HepG2 (cell line): ENCODE measurements around the gene PTPN12. TPM values are rescaled to one million over a fixed set of nuclear protein-coding genes. Genes with fewer than 3 reads are reported as not detected.

Source experiments
- ATAC-seq: fragments of 200-7000 bp; cut with Tn5 transposase; 3 replicates; pipeline ENCODE4 v1.9.1; 2020; ENCODE audit warnings: mild to moderate bottlenecking, moderate library complexity
- BruUV-seq: library from RNA; stranded (reverse); fragments of 400-500 nt; replicated peaks from 2 replicates; lab custom pipeline; 2021; lab: Mats Ljungman, UMichigan
- CTCF ChIA-PET: fragments of 300-600 bp; formaldehyde crosslinking; extraction: SDS; loops from one replicate; lab custom pipeline; 2021; ENCODE audit warnings: low total read pairs, inconsistent platforms, low intra/inter-chr PET ratio; lab: Yijun Ruan, JAX
- POLR2A ChIA-PET: fragments of 350-600 bp; sonication (Branson Sonifier 250); formaldehyde crosslinking; loops from one replicate; lab custom pipeline; 2020; ENCODE audit warnings: antibody characterized with exemption, inconsistent platforms; lab: Yijun Ruan, JAX
- DNase-seq: peaks from one replicate; pipeline ENCODE4 v3.0.0-alpha.2; 2015; ENCODE audit warnings: low spot score
- FAIRE-seq: peaks from 3 replicates; lab custom pipeline; 2011; peaks lifted over from hg19 to GRCh38; lab: Jason Lieb, UNC
- H2AFZ ChIP-seq: one replicate; pipeline ENCODE4 v1.6.1; 2011; ENCODE audit warnings: low read length, inconsistent platforms
- H3K27ac ChIP-seq: fragments of 300-600 bp; 3 replicates; pipeline ENCODE4 v1.8.0; 2011; ENCODE audit warnings: mixed run types, mild to moderate bottlenecking, mixed read lengths, low read length, inconsistent platforms; ENCODE audit not compliant: insufficient read depth; ENCODE audit errors: extremely low read length
- H3K27me3 ChIP-seq, 2 experiments: fragments of 200-600 bp in 1 of 2; 2 replicates in 1 of 2; 3 replicates in 1 of 2; pipeline versions ENCODE4 v1.6.0 to v1.8.0; 2011; ENCODE audit warnings: low read length in 2 of 2, mild to moderate bottlenecking in 2 of 2, moderate library complexity in 2 of 2, inconsistent platforms in 1 of 2; ENCODE audit not compliant: insufficient read depth in 2 of 2, control insufficient read depth in 1 of 2
- H3K36me3 ChIP-seq, 2 experiments: fragments of 200-600 bp in 1 of 2; replicated peaks in 1 of 2; 2 replicates in 1 of 2; 3 replicates in 1 of 2; pipeline versions ENCODE4 v1.5.1 to v1.8.0; 2011; ENCODE audit warnings: low read length in 2 of 2, inconsistent platforms in 1 of 2; ENCODE audit not compliant: insufficient read depth in 2 of 2, control insufficient read depth in 1 of 2
- H3K4me1 ChIP-seq: 2 replicates; pipeline ENCODE4 v1.5.1; 2012; ENCODE audit warnings: low read length, inconsistent platforms; ENCODE audit not compliant: insufficient read depth
- H3K4me2 ChIP-seq: 2 replicates; pipeline ENCODE4 v1.6.0; 2011; ENCODE audit warnings: low read depth, low read length, inconsistent platforms
- H3K4me3 ChIP-seq, 3 experiments: fragments of 200-600 bp in 1 of 3; sonication (generic), shearing (Covaris generic) in 1 of 3; replicated peaks in 1 of 3; 2 replicates each; pipeline ENCODE4 v1.5.1; 2011 to 2016; ENCODE audit warnings: low read length in 3 of 3, inconsistent platforms in 2 of 3, low read depth in 2 of 3, mild to moderate bottlenecking in 2 of 3, control low read depth in 1 of 3, mixed read lengths in 1 of 3; ENCODE audit not compliant: insufficient read depth in 1 of 3
- H3K79me2 ChIP-seq: one replicate; pipeline ENCODE4 v1.6.1; 2011; ENCODE audit warnings: low read length, inconsistent platforms; ENCODE audit not compliant: insufficient read depth
- H3K9ac ChIP-seq: 2 replicates; pipeline ENCODE4 v1.6.0; 2011; ENCODE audit warnings: mild to moderate bottlenecking, low read depth, low read length, inconsistent platforms; ENCODE audit not compliant: insufficient read depth
- H3K9me3 ChIP-seq: 2 replicates; pipeline ENCODE4 v1.5.1; 2012; ENCODE audit warnings: mild to moderate bottlenecking, low read length
- H4K20me1 ChIP-seq: 2 replicates; pipeline ENCODE4 v1.6.0; 2011; ENCODE audit warnings: inconsistent platforms, mild to moderate bottlenecking, low read length, moderate library complexity; ENCODE audit not compliant: insufficient read depth
- MLLT10 ChIP-seq: sonication (generic); formaldehyde crosslinking; IDR thresholded peaks from 2 replicates; pipeline ENCODE4 v1.4.0; 2020; ENCODE audit warnings: missing genetic modification reagents
- NFATC3 ChIP-seq: sonication (generic); formaldehyde crosslinking; IDR thresholded peaks from 2 replicates; pipeline ENCODE4 v1.5.1; 2020; ENCODE audit warnings: mild to moderate bottlenecking, missing genetic modification reagents
- PCBP2 ChIP-seq: fragments of 200-400 bp; formaldehyde crosslinking; optimal IDR thresholded peaks from 2 replicates; pipeline ENCODE3; 2018; ENCODE audit warnings: low read length, low read depth; ENCODE audit not compliant: poor library complexity, severe bottlenecking
- RFX1 ChIP-seq: fragments of 450-650 bp; IDR thresholded peaks from 2 replicates; pipeline ENCODE4 v1.6.1; 2017
- SATB2 ChIP-seq: sonication (generic); formaldehyde crosslinking; IDR thresholded peaks from 2 replicates; pipeline ENCODE4 v1.5.0; 2020; ENCODE audit warnings: missing genetic modification reagents
- ZBTB21 ChIP-seq: sonication (generic); formaldehyde crosslinking; IDR thresholded peaks from 2 replicates; pipeline ENCODE4 v1.4.0; 2020; ENCODE audit warnings: missing genetic modification reagents
- ZNF18 ChIP-seq: sonication (generic); formaldehyde crosslinking; IDR thresholded peaks from 2 replicates; pipeline ENCODE4 v1.8.0; 2022; ENCODE audit warnings: mild to moderate bottlenecking, missing genetic modification reagents; ENCODE audit not compliant: insufficient replicate concordance
- ZNF234 ChIP-seq: sonication (generic); formaldehyde crosslinking; conservative IDR thresholded peaks from 2 replicates; pipeline ENCODE4 v1.5.1; 2020; ENCODE audit warnings: mild to moderate bottlenecking, missing genetic modification reagents
- ZNF7 ChIP-seq: IDR thresholded peaks from 2 replicates; pipeline ENCODE4 v1.6.1; 2016; ENCODE audit warnings: missing biosample characterization, missing genetic modification reagents
- ZNF775 ChIP-seq: sonication (generic); formaldehyde crosslinking; IDR thresholded peaks from 2 replicates; pipeline ENCODE4 v1.4.0; 2020; ENCODE audit warnings: missing genetic modification reagents, mild to moderate bottlenecking, moderate library complexity, borderline replicate concordance
- ZNF781 ChIP-seq: sonication (generic); formaldehyde crosslinking; IDR thresholded peaks from 2 replicates; pipeline ENCODE4 v1.5.1; 2020; ENCODE audit warnings: borderline replicate concordance, mild to moderate bottlenecking, missing genetic modification reagents; ENCODE audit errors: not compliant biosample characterization
- ZSCAN5A ChIP-seq: sonication (generic); formaldehyde crosslinking; IDR thresholded peaks from 2 replicates; pipeline ENCODE4 v1.8.0; 2022; ENCODE audit warnings: mild to moderate bottlenecking, missing genetic modification reagents, borderline replicate concordance
- in situ Hi-C: cut with HindIII; loops from 2 replicates; pipeline ENCODE4 v1.10.0; 2017; ENCODE audit warnings: low pct_unique_long_range_greater_than_20kb; ENCODE audit not compliant: extremely low pct_ligation_motif_present
- intact Hi-C: fragments of 100-400 bp; cut with micrococcal nuclease; formaldehyde crosslinking; loops from one replicate; pipeline ENCODE4 v1.10.0; 2022; ENCODE audit not compliant: unreplicated experiment
- polyA plus RNA-seq, 8 experiments: library from polyadenylated mRNA; depleted of rRNA in 3 of 8; stranded (reverse) in 7 of 8; unstranded in 1 of 8; fragments of >200 nt; fragmentation: Illumina TruSeq in 4 of 8; extraction: Trizol in 4 of 8; gene quantifications; 2 replicates each; pipeline versions ENCODE4 v1.2.1 to v1.2.3, GENCODE V29; 2011 to 2016; ENCODE audit warnings: low read depth in 4 of 8, missing spikeins in 1 of 8, mixed read lengths in 1 of 8; ENCODE audit not compliant: insufficient read depth in 1 of 8
- total RNA-seq, 5 experiments: library from RNA; depleted of rRNA; stranded (reverse); fragments of >200 nt; fragmentation: Illumina TruSeq; extraction: Trizol; gene quantifications; 2 replicates each; pipeline ENCODE4 v1.2.3, GENCODE V29; 2016; ENCODE audit warnings: low read depth in 1 of 5
- TF ChIP-seq, protein P1 (sequence below): sonication (generic); formaldehyde crosslinking; IDR thresholded peaks from 2 replicates; pipeline ENCODE4 v1.4.0; 2020; ENCODE audit warnings: missing genetic modification reagents
- TF ChIP-seq, protein P2 (sequence below): IDR thresholded peaks from 2 replicates; pipeline ENCODE4 v1.6.1; 2016; ENCODE audit warnings: missing compliant biosample characterization, missing genetic modification reagents, borderline replicate concordance
- TF ChIP-seq, protein P3 (sequence below): sonication (generic); formaldehyde crosslinking; IDR thresholded peaks from 2 replicates; pipeline ENCODE4 v1.4.0; 2020; ENCODE audit warnings: mild to moderate bottlenecking, missing genetic modification reagents
- TF ChIP-seq, protein P4 (sequence below): sonication (generic); formaldehyde crosslinking; conservative IDR thresholded peaks from 2 replicates; pipeline ENCODE4 v1.4.0; 2020; ENCODE audit warnings: missing genetic modification reagents

Gene PTPN12
- total and polyA plus RNA-seq, 2 of the 13 experiments (the other 11 are each of a cell fraction or from before 2014, with no cell fraction given) = 22.9 to 56.8 TPM

GRCh38 chr7:77504951-77505350 is 32.1 kb upstream of the PTPN12 start:
- H3K4me1 ChIP-seq = peaks cover 18% of the 10 kb centered on the region
- H2AFZ ChIP-seq = no peak overlapping the region
- CTCF ChIA-PET = no interaction called here
- no TSS peak for BruUV-seq
- FAIRE-seq (no peak), ATAC-seq (no peak), DNase-seq (no peak)
- H3K27ac ChIP-seq = no peak overlapping the region
- in situ Hi-C loops (no loop called here), intact Hi-C loops (no loop called here)
- no peaks in the 10 kb centered on the region for H3K9me3 ChIP-seq
- no peaks in the 10 kb centered on the region for H3K36me3 ChIP-seq
- H4K20me1 ChIP-seq = no peaks in the 10 kb centered on the region
- POLR2A ChIA-PET = no interaction called here
- no peak overlapping the region for H3K4me3 ChIP-seq
- no peak overlapping the region for H3K9ac ChIP-seq
- H3K27me3 ChIP-seq = no peaks in the 10 kb centered on the region
- no peak overlapping the region for H3K4me2 ChIP-seq
- no peaks in the 10 kb centered on the region for H3K79me2 ChIP-seq
- no peak for TF ChIP-seq NFATC3
- TF ChIP-seq ZNF234 = no peak
- TF ChIP-seq ZNF7 (CRISPR knock-in tag) = no peak
- no peak for TF ChIP-seq RFX1
- no peak for TF ChIP-seq PCBP2
- no peak for TF ChIP-seq MLLT10 (CRISPR knock-in tag)
- TF ChIP-seq, protein P1, sequence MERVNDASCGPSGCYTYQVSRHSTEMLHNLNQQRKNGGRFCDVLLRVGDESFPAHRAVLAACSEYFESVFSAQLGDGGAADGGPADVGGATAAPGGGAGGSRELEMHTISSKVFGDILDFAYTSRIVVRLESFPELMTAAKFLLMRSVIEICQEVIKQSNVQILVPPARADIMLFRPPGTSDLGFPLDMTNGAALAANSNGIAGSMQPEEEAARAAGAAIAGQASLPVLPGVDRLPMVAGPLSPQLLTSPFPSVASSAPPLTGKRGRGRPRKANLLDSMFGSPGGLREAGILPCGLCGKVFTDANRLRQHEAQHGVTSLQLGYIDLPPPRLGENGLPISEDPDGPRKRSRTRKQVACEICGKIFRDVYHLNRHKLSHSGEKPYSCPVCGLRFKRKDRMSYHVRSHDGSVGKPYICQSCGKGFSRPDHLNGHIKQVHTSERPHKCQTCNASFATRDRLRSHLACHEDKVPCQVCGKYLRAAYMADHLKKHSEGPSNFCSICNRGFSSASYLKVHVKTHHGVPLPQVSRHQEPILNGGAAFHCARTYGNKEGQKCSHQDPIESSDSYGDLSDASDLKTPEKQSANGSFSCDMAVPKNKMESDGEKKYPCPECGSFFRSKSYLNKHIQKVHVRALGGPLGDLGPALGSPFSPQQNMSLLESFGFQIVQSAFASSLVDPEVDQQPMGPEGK (CRISPR knock-in tag) = no peak
- TF ChIP-seq ZBTB21 (CRISPR knock-in tag) = no peak
- TF ChIP-seq ZNF775 (CRISPR knock-in tag) = no peak
- TF ChIP-seq SATB2 (CRISPR knock-in tag) = no peak
- TF ChIP-seq, protein P2, sequence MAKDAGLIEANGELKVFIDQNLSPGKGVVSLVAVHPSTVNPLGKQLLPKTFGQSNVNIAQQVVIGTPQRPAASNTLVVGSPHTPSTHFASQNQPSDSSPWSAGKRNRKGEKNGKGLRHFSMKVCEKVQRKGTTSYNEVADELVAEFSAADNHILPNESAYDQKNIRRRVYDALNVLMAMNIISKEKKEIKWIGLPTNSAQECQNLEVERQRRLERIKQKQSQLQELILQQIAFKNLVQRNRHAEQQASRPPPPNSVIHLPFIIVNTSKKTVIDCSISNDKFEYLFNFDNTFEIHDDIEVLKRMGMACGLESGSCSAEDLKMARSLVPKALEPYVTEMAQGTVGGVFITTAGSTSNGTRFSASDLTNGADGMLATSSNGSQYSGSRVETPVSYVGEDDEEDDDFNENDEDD = no peak
- TF ChIP-seq ZSCAN5A (CRISPR knock-in tag) = no peak
- no peak for TF ChIP-seq ZNF781 (CRISPR knock-in tag)
- TF ChIP-seq, protein P3, sequence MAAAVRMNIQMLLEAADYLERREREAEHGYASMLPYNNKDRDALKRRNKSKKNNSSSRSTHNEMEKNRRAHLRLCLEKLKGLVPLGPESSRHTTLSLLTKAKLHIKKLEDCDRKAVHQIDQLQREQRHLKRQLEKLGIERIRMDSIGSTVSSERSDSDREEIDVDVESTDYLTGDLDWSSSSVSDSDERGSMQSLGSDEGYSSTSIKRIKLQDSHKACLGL = no peak
- TF ChIP-seq, protein P4, sequence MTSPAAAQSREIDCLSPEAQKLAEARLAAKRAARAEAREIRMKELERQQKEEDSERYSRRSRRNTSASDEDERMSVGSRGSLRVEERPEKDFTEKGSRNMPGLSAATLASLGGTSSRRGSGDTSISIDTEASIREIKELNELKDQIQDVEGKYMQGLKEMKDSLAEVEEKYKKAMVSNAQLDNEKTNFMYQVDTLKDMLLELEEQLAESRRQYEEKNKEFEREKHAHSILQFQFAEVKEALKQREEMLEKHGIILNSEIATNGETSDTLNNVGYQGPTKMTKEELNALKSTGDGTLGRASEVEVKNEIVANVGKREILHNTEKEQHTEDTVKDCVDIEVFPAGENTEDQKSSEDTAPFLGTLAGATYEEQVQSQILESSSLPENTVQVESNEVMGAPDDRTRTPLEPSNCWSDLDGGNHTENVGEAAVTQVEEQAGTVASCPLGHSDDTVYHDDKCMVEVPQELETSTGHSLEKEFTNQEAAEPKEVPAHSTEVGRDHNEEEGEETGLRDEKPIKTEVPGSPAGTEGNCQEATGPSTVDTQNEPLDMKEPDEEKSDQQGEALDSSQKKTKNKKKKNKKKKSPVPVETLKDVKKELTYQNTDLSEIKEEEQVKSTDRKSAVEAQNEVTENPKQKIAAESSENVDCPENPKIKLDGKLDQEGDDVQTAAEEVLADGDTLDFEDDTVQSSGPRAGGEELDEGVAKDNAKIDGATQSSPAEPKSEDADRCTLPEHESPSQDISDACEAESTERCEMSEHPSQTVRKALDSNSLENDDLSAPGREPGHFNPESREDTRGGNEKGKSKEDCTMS (CRISPR knock-in tag) = no peak
- no peak for TF ChIP-seq ZNF18 (CRISPR knock-in tag)
